ENCODE measurements around the gene EYS.

The EYS gene

DNA sequence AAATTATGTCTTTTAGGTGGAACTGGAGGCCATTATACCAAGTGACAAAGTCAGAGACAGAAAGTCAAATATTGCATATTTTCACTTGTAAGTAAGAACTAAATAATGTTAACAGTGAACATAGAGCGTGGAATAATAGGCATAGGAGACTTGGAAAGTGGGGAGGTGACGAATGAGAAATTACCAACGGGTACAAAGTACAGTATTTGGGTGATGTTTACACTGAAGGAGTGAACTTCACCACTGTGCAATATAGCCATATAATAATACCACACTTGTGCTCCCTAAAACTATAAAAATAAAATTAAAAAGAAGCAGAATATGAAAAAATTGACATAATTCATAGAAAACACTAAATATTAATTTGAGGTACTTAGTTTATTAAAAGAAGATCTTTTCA lies 14.9 kb downstream of the EYS start:
- Histone ChIP-seq H3K36me3 (ENCODE audit: insufficient read depth, low read length) (no peaks in the 10 kb centered on the region), H3K27me3 (ENCODE audit: control insufficient read depth, insufficient read depth, low read length) (no peaks in the 10 kb centered on the region), H3K9ac (ENCODE audit: low read depth, low read length) (no peak overlapping the region), H3K4me3 (ENCODE audit: low read length) (no peak overlapping the region), H3K4me2 (ENCODE audit: low read length) (no peak overlapping the region), H3K4me1 (ENCODE audit: control insufficient read depth, insufficient read depth, low read length) (no peaks in the 10 kb centered on the region), H3K9me3 (replicated peaks; ENCODE audit: low read length) (no peaks in the 10 kb centered on the region)

DNA sequence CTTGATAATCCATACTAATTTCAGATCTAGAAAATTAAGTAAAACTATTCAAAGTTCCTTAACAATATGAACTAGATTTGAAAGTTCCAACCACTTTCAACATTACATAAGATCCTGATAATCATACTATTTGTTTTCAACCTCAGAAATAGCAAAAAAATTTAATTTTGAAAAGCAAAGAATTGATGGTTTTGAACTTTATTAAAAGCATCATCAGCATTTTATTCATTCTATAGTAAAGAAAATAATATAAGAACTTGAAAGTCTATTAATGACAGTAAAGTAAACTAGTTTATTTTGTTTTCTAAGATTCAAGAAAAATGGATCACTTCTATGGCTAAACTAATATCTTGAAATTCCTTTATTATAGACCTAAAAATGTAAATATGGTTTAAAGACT lies 26.8 kb downstream of the EYS start:
- Histone ChIP-seq H3K27me3 (ENCODE audit: control insufficient read depth, insufficient read depth, low read length) (no peaks in the 10 kb centered on the region), H3K4me3 (ENCODE audit: low read length) (no peak overlapping the region), H3K9ac (ENCODE audit: low read depth, low read length) (no peak overlapping the region), H3K4me2 (ENCODE audit: low read length) (no peak overlapping the region), H3K4me1 (ENCODE audit: control insufficient read depth, insufficient read depth, low read length) (no peaks in the 10 kb centered on the region), H3K36me3 (ENCODE audit: insufficient read depth, low read length) (no peaks in the 10 kb centered on the region), H3K9me3 (replicated peaks; ENCODE audit: low read length) (no peaks in the 10 kb centered on the region)

DNA sequence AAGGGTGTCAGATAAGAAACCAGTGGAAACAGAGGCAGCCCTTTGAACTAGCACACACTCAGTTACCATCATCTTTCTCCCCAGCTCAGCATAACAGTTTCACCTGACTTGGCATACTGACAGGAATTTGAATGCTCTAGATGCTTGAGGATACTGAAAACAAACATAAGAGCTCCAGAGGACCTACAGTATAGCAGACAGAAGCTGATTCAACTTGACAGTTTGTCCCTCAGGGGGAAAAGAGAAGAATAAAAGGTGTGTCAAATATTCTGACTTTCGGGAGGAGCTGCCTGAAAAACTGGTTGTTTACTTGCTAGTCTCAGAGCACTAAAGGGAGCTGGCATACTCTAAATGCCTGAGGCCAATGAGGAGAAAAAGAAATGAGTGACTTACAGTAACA lies 35.1 kb downstream of the EYS start:
- Histone ChIP-seq H3K4me2 (ENCODE audit: low read length) (no peak overlapping the region), H3K36me3 (ENCODE audit: insufficient read depth, low read length) (no peaks in the 10 kb centered on the region), H3K9ac (ENCODE audit: low read depth, low read length) (no peak overlapping the region), H3K4me3 (ENCODE audit: low read length) (no peak overlapping the region), H3K4me1 (ENCODE audit: control insufficient read depth, insufficient read depth, low read length) (no peaks in the 10 kb centered on the region), H3K27me3 (ENCODE audit: control insufficient read depth, insufficient read depth, low read length) (no peaks in the 10 kb centered on the region), H3K9me3 (replicated peaks; ENCODE audit: low read length) (peaks cover 5% of the 10 kb centered on the region)

DNA sequence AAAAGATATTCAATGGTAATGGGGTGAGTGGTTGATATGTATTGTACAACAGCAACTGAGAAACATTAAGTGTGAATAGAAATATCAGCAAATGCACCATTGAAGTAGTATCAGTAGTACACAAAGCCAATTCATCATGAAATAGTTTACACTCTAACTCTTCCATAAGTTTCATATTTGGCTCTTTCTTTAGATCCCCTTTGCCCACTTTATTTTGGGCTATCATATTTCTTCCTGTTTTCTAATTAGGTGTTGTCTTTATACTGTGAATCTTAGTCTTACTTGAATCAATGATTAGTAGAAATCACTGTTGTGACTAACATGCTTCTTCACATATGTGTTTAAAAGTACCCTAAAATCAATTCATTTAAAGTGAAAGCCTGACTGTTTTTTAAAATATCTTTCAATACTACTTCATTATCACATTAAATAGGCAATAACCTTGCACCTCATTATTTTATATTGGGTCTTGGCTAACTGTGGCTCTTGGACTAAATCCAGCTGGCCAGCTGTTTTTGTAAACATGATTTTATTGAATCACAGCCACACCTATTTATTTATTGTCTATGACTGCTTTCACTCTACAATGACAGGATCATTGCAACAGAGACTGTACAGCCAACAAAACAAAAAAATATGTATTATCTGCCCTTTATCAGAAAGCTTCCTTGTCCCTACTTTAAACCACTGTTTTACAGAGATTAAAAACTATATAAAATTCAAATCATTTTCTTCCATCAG lies 38.9 kb downstream of the EYS start:
- Histone ChIP-seq H3K4me1 (ENCODE audit: control insufficient read depth, insufficient read depth, low read length) (no peaks in the 10 kb centered on the region), H3K9me3 (replicated peaks; ENCODE audit: low read length) (peaks cover 5% of the 10 kb centered on the region), H3K4me3 (ENCODE audit: low read length) (no peak overlapping the region), H3K9ac (ENCODE audit: low read depth, low read length) (no peak overlapping the region), H3K27me3 (ENCODE audit: control insufficient read depth, insufficient read depth, low read length) (no peaks in the 10 kb centered on the region), H3K36me3 (ENCODE audit: insufficient read depth, low read length) (no peaks in the 10 kb centered on the region), H3K4me2 (ENCODE audit: low read length) (no peak overlapping the region)

DNA sequence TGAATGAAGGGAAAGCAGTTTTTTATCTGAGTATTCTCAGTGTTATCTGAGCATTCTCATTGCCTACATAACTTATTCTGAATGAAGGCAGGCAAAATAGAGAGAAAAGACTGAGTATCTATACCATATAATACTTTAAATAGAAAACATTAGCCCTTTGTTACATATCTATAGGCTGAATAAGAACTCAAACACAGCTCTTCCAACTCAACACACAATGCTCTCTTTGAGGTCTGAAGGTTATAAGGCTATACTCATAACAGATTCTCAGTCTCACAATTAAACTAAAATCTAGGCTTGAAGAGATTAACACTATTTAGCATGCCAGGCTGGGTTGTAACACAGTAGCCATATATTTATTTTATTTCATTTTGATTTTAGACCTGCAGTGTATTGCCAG lies 56.9 kb downstream of the EYS start:
- H3K27me3 ChIP-seq (ENCODE audit: control insufficient read depth, insufficient read depth, low read length): no peaks in the 10 kb centered on the region
- H3K4me2 ChIP-seq (ENCODE audit: low read length): no peak overlapping the region
- H3K36me3 ChIP-seq (ENCODE audit: insufficient read depth, low read length): no peaks in the 10 kb centered on the region
- H3K9me3 ChIP-seq (replicated peaks; ENCODE audit: low read length): no peaks in the 10 kb centered on the region
- H3K4me1 ChIP-seq (ENCODE audit: control insufficient read depth, insufficient read depth, low read length): no peaks in the 10 kb centered on the region
- H3K4me3 ChIP-seq (ENCODE audit: low read length): no peak overlapping the region
- no peak overlapping the region for H3K9ac ChIP-seq (ENCODE audit: low read depth, low read length)

DNA sequence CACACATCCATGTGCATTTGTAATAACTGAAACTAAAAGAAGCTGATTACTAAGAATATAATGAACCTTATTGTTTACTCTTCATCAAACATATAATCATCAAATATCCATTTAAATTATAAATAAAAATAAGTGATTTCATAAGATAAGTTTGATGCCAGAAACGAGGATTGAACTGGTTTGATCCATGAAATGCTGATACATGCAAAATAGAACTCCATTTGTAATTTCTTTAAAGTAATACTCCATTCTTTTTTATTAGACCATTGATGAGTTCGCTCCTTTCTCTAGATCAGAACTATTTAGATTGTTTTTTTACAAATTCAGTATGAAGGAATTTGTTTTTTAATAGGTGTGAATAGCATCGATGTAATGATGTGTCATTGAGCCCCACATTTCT lies 57.6 kb downstream of the EYS start:
- H3K4me3 ChIP-seq (ENCODE audit: low read length): no peak overlapping the region
- no peaks in the 10 kb centered on the region for H3K4me1 ChIP-seq (ENCODE audit: control insufficient read depth, insufficient read depth, low read length)
- H3K36me3 ChIP-seq (ENCODE audit: insufficient read depth, low read length): no peaks in the 10 kb centered on the region
- no peaks in the 10 kb centered on the region for H3K9me3 ChIP-seq (replicated peaks; ENCODE audit: low read length)
- no peaks in the 10 kb centered on the region for H3K27me3 ChIP-seq (ENCODE audit: control insufficient read depth, insufficient read depth, low read length)
- H3K9ac ChIP-seq (ENCODE audit: low read depth, low read length): no peak overlapping the region
- H3K4me2 ChIP-seq (ENCODE audit: low read length): no peak overlapping the region

DNA sequence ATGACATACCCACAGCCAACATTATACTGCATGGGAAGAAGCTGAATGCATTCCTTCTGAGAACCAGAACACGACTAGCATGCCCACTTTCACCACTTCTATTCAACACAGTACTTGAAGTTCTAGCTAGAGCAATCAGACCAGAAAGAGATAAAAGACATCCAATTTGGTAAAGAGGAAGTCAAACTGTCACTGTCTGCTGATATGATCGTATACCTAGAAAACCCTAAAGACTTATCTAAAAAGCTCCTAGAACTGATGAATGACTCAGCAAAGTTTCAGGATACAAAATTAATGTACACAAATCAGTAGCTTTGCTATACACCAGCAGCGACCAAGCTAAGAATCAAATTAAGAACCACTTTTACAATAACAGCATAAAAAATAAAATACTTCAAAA lies 60.5 kb downstream of the EYS start:
- no peaks in the 10 kb centered on the region for H3K27me3 ChIP-seq (ENCODE audit: control insufficient read depth, insufficient read depth, low read length)
- no peaks in the 10 kb centered on the region for H3K9me3 ChIP-seq (replicated peaks; ENCODE audit: low read length)
- H3K4me2 ChIP-seq (ENCODE audit: low read length): no peak overlapping the region
- H3K4me3 ChIP-seq (ENCODE audit: low read length): no peak overlapping the region
- H3K4me1 ChIP-seq (ENCODE audit: control insufficient read depth, insufficient read depth, low read length): no peaks in the 10 kb centered on the region
- no peak overlapping the region for H3K9ac ChIP-seq (ENCODE audit: low read depth, low read length)
- H3K36me3 ChIP-seq (ENCODE audit: insufficient read depth, low read length): no peaks in the 10 kb centered on the region

DNA sequence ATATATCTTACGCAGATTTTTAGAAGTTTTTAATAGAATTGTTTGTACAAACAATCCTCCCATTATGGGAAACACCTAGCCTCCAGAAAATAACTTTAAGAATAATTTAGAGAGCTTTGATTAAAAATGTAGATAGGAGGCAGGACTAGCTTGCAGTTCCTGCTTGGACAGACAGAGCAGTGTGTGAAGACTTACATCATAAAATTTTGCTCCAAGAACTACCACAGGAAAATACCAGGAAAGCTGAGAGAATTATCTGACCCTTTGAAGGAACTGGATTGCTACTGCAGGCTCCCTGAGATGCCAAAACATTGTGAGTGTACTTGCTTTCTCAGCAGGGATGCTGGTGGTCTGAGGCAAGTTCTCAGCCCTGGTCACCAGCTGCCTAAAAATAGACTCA lies 64.2 kb downstream of the EYS start:
- Histone ChIP-seq H3K9ac (ENCODE audit: low read depth, low read length) (no peak overlapping the region), H3K27me3 (ENCODE audit: control insufficient read depth, insufficient read depth, low read length) (no peaks in the 10 kb centered on the region), H3K4me1 (ENCODE audit: control insufficient read depth, insufficient read depth, low read length) (no peaks in the 10 kb centered on the region), H3K9me3 (replicated peaks; ENCODE audit: low read length) (peaks cover 5% of the 10 kb centered on the region), H3K36me3 (ENCODE audit: insufficient read depth, low read length) (no peaks in the 10 kb centered on the region), H3K4me2 (ENCODE audit: low read length) (no peak overlapping the region), H3K4me3 (ENCODE audit: low read length) (no peak overlapping the region)

DNA sequence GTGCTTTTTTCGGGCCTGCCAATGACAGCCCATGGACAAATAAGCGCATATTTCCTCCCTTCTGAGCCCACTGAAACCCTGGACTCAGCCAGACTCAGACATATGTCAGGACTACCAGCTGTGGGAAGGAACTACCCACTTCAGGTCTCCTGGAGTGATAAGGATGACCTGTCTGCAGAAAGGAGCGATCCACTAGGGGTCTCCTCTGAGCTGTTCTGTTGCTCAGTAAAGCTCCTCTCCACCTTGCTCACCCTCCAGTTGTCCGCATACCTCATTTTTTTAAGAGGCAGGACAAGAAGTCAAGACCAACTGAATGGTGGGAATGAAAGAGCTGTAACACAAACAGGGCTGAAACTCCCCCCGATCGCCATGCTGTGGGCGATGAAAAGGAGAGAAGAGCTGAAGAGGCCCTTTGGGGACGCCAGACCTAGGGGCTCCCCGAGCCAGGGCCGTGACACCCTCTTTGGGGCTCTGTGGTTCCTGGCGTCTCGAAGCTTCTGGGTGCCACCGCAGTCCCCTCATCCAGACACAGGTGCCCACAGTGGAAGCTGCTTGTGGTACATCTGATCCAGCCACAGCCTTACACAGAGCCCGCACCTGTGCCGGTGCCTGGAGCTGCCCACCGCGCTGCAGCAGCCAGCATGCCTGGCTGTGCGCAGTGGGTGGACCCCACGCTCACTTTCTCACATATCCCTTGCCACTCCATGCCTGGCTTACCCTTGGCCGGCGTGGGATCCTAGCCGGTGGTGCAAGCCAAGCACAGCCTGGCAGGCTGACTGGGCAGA lies 68.8 kb downstream of the EYS start:
- H3K9ac ChIP-seq (ENCODE audit: low read depth, low read length): no peak overlapping the region
- no peak overlapping the region for H3K4me2 ChIP-seq (ENCODE audit: low read length)
- no peak overlapping the region for H3K4me3 ChIP-seq (ENCODE audit: low read length)
- H3K27me3 ChIP-seq (ENCODE audit: control insufficient read depth, insufficient read depth, low read length): no peaks in the 10 kb centered on the region
- H3K4me1 ChIP-seq (ENCODE audit: control insufficient read depth, insufficient read depth, low read length): no peaks in the 10 kb centered on the region
- H3K9me3 ChIP-seq (replicated peaks; ENCODE audit: low read length): peaks cover 13% of the 10 kb centered on the region
- no peaks in the 10 kb centered on the region for H3K36me3 ChIP-seq (ENCODE audit: insufficient read depth, low read length)

DNA sequence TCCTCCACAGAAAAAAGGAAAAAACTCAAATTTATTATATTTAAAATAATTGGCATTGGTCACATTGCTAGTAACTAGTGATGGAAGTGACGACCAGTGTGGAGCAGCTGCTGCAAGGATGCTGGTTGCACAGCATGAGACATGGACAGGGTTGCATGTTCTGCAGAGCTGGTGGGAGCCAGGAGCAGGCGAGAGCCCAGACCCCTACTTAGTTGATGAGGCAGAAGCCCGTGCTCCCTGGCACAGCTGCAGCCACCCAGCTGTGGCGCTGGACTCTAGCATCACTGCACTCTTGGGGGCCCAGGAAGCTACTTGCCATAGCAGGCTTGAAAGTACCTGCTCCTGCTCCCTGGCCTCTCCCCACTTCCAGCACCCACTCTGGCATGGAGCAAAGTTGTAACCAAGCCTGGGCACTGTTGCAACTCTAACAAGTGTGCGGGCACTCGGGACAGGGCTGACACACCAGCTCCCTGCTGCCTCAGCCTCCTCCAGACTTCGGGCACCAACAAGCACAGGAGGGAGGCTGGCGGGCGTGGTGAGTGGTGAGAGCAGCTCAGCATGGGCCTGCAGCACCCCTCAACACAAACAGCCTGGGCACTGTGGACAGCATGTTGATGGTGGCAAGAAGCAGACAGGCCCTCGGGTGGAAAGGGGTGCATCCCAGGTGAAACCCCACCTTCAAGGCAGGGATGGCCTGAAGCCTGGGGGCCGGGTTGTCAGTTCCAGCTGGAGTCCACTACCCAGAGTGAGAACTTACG lies 69.6 kb downstream of the EYS start:
- Histone ChIP-seq H3K9ac (ENCODE audit: low read depth, low read length) (no peak overlapping the region), H3K9me3 (replicated peaks; ENCODE audit: low read length) (peaks cover 13% of the 10 kb centered on the region), H3K36me3 (ENCODE audit: insufficient read depth, low read length) (no peaks in the 10 kb centered on the region), H3K4me2 (ENCODE audit: low read length) (no peak overlapping the region), H3K4me1 (ENCODE audit: control insufficient read depth, insufficient read depth, low read length) (no peaks in the 10 kb centered on the region), H3K27me3 (ENCODE audit: control insufficient read depth, insufficient read depth, low read length) (no peaks in the 10 kb centered on the region), H3K4me3 (ENCODE audit: low read length) (no peak overlapping the region)

DNA sequence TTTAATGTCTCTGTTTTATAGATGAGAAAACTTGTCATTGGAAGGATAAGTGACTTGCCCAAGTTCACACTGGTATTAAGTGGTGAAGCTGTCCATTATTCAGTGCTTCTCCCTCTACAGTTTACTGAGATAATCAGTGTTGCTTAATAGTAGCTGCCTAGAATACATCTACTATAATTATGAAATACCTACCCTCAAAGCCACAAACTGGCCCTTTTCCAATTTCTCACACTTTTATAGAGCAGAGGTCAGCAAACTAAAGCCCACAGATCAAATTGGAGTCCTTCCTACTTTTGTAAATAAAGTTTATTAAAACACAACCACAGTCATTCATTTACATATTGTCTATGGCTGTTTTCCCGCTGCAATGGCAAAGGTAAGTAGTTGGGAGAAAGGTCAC lies 73.5 kb downstream of the EYS start:
- Histone ChIP-seq H3K4me1 (ENCODE audit: control insufficient read depth, insufficient read depth, low read length) (no peaks in the 10 kb centered on the region), H3K27me3 (ENCODE audit: control insufficient read depth, insufficient read depth, low read length) (no peaks in the 10 kb centered on the region), H3K4me3 (ENCODE audit: low read length) (no peak overlapping the region), H3K9me3 (replicated peaks; ENCODE audit: low read length) (peaks cover 11% of the 10 kb centered on the region), H3K9ac (ENCODE audit: low read depth, low read length) (no peak overlapping the region), H3K4me2 (ENCODE audit: low read length) (no peak overlapping the region), H3K36me3 (ENCODE audit: insufficient read depth, low read length) (no peaks in the 10 kb centered on the region)

Measured in skeletal muscle satellite cell (primary cell).